Sigmoid colon (tissue), 7 donors: Measurements from ENCODE around the gene NFIC. TPM values are rescaled to one million over a fixed set of nuclear protein-coding genes. Genes with fewer than 3 reads are reported as not detected.

ENCODE experiments used
- DNase-seq: peaks from one replicate; pipeline ENCODE4 v3.0.0-alpha.2; 2019
- H3K27ac ChIP-seq, 4 donors: fragments of 200-600 bp; sonication (generic); one replicate each; pipeline ENCODE4 v1.5.1; 2016 to 2019; ENCODE audit warnings: mild to moderate bottlenecking in 1 of 4
- H3K27me3 ChIP-seq, 3 donors: fragments of 200-600 bp; sonication (generic); one replicate each; pipeline ENCODE4 v1.5.1; 2019; ENCODE audit warnings: mild to moderate bottlenecking in 1 of 3
- H3K36me3 ChIP-seq, 4 donors: fragments of 200-600 bp; sonication (generic); one replicate each; pipeline ENCODE4 v1.5.1; 2016 to 2019
- H3K4me1 ChIP-seq, 4 donors: fragments of 200-600 bp; sonication (generic); one replicate each; pipeline ENCODE4 v1.5.1; 2017 to 2019
- H3K4me3 ChIP-seq, 4 donors: fragments of 200-600 bp; sonication (generic); one replicate each; pipeline ENCODE4 v1.5.1; 2017 to 2019; ENCODE audit warnings: mild to moderate bottlenecking in 2 of 4, moderate library complexity in 1 of 4
- H3K9me3 ChIP-seq, 4 donors: fragments of 200-600 bp in 3 of 4; sonication (generic) in 3 of 4; one replicate each; pipeline versions ENCODE4 v1.5.1 to v1.6.1; 2013 to 2019
- EP300 ChIP-seq, 4 donors: sonication (generic); formaldehyde crosslinking; IDR thresholded peaks; one replicate each; pipeline ENCODE4 v1.6.1; 2017; ENCODE audit warnings: antibody characterized with exemption in 4 of 4
- POLR2A ChIP-seq, 2 donors: fragments of 450-650 bp; IDR thresholded peaks; one replicate each; pipeline ENCODE4 v1.6.1; 2016; ENCODE audit warnings: antibody characterized with exemption in 2 of 2, mild to moderate bottlenecking in 2 of 2, moderate library complexity in 2 of 2
- POLR2AphosphoS5 ChIP-seq, 4 donors: sonication (generic); formaldehyde crosslinking; IDR thresholded peaks; one replicate each; pipeline ENCODE4 v1.6.1; 2017; ENCODE audit warnings: antibody characterized with exemption in 4 of 4
- WGBS, 2 donors: extraction: QIAGEN DNeasy Blood & Tissue Kit; methylation state at CpG; one replicate each; pipeline ENCODE4 v1.1.7; 2013; 5-methylcytosine and 5-hydroxymethylcytosine counted together
- intact Hi-C: fragments of 100-400 bp; cut with DNase I; formaldehyde crosslinking; loops from one replicate; pipeline ENCODE4 v1.15.1; 2023
- polyA plus RNA-seq, 3 donors: library from polyadenylated mRNA; stranded (reverse); fragments of 200-250 nt; gene quantifications; one replicate each; pipeline ENCODE4 v1.2.3, GENCODE V29; 2013
- total RNA-seq, 4 donors: library from RNA; depleted of rRNA; stranded (reverse); fragments of >200 nt; gene quantifications; one replicate each; pipeline ENCODE4 v1.1.0, GENCODE V29; 2016
- TF ChIP-seq, protein P1 (sequence below), 4 experiments: fragments of 450-650 bp in 3 of 4; fragments of 200-600 bp in 1 of 4; IDR thresholded peaks; one replicate each; pipeline ENCODE4 v1.5.1; 2016 to 2019; ENCODE audit warnings: antibody characterized with exemption in 4 of 4, mild to moderate bottlenecking in 3 of 4, moderate library complexity in 2 of 4
- donor health status: healthy with polysubstance abuse.
- donor health status: Bipolar disorder and iron deficiency.
- donor health status: healthy.

Gene NFIC
- total and polyA plus RNA-seq, 7 donors, result 9.0 to 114 (median 63.2) TPM

DNA sequence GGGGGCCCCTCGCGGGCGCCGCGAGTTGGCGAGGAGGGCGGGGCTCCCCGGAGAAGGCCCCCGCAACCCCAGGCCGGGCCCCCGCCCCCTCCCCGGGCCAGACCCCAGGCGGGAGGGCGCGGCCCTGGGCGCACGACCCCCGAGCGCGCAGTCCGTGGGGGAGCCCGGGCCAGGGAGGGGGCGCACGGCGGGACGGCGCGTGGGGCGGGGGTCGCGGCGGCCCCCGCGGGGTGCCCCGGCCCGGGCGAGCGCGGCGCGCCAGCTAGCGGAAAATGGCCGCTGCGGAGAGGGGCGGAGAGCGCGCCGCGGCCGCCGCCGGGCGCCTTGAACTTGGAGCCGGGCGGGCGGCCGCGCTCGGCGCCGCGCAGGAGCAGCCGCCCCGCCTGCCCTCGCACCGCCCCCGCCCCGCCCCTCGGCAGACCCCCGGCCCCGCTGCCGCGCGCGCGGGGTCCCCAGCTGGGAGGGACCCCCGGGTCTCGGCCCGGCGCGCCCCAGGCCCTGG, 6.4 kb upstream of the NFIC start:
- H3K36me3 ChIP-seq, result no peaks in the 10 kb centered on the region
- no peak for TF ChIP-seq EP300 (IDR thresholded peaks at IDR 0.05)
- TF ChIP-seq POLR2AphosphoS5 (IDR thresholded peaks at IDR 0.05), result no peak
- no peak for TF ChIP-seq POLR2A (IDR thresholded peaks at IDR 0.05)
- TF ChIP-seq, protein P1, sequence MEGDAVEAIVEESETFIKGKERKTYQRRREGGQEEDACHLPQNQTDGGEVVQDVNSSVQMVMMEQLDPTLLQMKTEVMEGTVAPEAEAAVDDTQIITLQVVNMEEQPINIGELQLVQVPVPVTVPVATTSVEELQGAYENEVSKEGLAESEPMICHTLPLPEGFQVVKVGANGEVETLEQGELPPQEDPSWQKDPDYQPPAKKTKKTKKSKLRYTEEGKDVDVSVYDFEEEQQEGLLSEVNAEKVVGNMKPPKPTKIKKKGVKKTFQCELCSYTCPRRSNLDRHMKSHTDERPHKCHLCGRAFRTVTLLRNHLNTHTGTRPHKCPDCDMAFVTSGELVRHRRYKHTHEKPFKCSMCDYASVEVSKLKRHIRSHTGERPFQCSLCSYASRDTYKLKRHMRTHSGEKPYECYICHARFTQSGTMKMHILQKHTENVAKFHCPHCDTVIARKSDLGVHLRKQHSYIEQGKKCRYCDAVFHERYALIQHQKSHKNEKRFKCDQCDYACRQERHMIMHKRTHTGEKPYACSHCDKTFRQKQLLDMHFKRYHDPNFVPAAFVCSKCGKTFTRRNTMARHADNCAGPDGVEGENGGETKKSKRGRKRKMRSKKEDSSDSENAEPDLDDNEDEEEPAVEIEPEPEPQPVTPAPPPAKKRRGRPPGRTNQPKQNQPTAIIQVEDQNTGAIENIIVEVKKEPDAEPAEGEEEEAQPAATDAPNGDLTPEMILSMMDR (IDR thresholded peaks at IDR 0.05), result no peak
- H3K27me3 ChIP-seq, result no peaks in the 10 kb centered on the region
- WGBS, 2 donors, result 1% methylated on average over 81 of the region's 81 CpGs
- no peak for DNase-seq
- H3K9me3 ChIP-seq, result no peaks in the 10 kb centered on the region
- H3K27ac ChIP-seq, result peak overlapping the region; percentile 99 to 100 (median 100)
- peaks cover 0 to 53% (median 48%) of the 10 kb centered on the region in 4 donors for H3K4me1 ChIP-seq
- intact Hi-C loops, result loop anchor here (2.0 kb wide), 1 partner anchor 23 kb away; no protein-coding TSS in a partner anchor
- H3K4me3 ChIP-seq, result peak overlapping the region; percentile 97 to 100 (median 100)

- intact Hi-C loops, result no loop called here
- no peaks in the 10 kb centered on the region for H3K27me3 ChIP-seq
- 0 to 1% methylated on average over 90 of the region's 90 CpGs for WGBS, 2 donors
- H3K4me3 ChIP-seq, result peak overlapping the region; percentile 65 to 100 (median 100)
- H3K27ac ChIP-seq, result peak overlapping the region; percentile 98 to 100 (median 100)
- H3K4me1 ChIP-seq, result peaks cover 0 to 61% (median 55%) of the 10 kb centered on the region in 4 donors
- no peaks in the 10 kb centered on the region for H3K36me3 ChIP-seq
- peak; percentile 93 to 98 (median 94) for TF ChIP-seq POLR2AphosphoS5 (IDR thresholded peaks at IDR 0.05)
- TF ChIP-seq, protein P1 (IDR thresholded peaks at IDR 0.05), result no peak
- peak; percentile 79 to 80 for TF ChIP-seq POLR2A (IDR thresholded peaks at IDR 0.05)
- TF ChIP-seq EP300 (IDR thresholded peaks at IDR 0.05), result peak in 2 of 4 donors; percentile 17 to 67
- no peaks in the 10 kb centered on the region for H3K9me3 ChIP-seq
- peak; percentile 94 for DNase-seq
These were observed 5.7 kb upstream of the NFIC start for GRCh38 chr19:3360421-3361383.

DNA sequence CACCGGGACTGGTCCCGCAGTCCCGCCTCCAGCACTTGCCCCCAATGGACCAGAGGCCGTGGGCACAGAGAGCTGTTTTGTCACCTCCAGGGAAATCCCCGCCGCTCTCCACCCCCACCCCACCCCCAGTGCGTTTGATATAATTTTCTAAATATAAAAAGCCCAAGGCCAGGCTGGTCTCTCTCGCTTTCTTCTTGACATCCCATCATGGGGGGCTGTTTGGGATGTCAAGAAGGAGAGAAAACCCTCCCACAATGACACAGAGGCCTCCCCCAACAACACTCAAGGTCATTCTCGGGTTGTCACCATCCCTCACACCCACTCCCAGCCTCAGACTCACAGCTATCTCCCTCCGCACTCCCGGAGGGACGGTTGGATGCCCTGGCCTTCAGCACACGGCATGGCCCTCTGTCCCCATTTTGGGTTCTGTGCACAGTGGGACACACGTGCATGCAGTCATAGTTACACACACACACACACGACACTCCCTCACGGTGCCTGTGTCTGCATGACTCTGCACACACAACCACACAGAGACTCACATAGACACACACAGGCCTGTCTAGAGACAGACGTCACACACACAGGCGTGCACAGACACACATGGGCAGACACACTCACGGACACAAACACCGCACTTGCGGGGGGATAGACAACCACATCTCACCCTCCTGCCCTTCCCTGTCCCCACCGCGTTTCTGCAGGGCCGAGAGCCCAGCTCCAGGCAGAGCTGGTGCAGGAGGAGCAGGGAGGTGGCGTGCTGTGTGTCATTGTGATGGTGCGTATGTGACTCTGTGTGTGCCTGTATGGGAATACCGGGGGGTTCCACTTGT, 4.8 kb upstream of the NFIC start:
- TF ChIP-seq POLR2A (IDR thresholded peaks at IDR 0.05), result no peak
- peak in 2 of 4 donors; percentile 17 to 44 for TF ChIP-seq POLR2AphosphoS5 (IDR thresholded peaks at IDR 0.05)
- Histone ChIP-seq H3K27ac (peak overlapping the region; percentile 98 to 100 (median 100)), H3K4me3 (peak overlapping the region; percentile 65 to 100 (median 100)), H3K36me3 (no peaks in the 10 kb centered on the region), H3K4me1 (peaks cover 0 to 62% (median 56%) of the 10 kb centered on the region in 4 donors), H3K27me3 (no peaks in the 10 kb centered on the region), H3K9me3 (no peaks in the 10 kb centered on the region)
- no peak for DNase-seq
- intact Hi-C loops, result no loop called here
- whole genome bisulfite sequencing, 2 donors, result 35 to 50% methylated on average over 27 of the region's 27 CpGs

- WGBS, 2 donors, result 48 to 63% methylated on average over 9 of the region's 9 CpGs
- DNase-seq, result no peak
- peak overlapping the region in 3 of 4 donors; percentile 100 for H3K4me3 ChIP-seq
- H3K27me3 ChIP-seq, result no peaks in the 10 kb centered on the region
- TF ChIP-seq, protein P1 (IDR thresholded peaks at IDR 0.05), result no peak
- TF ChIP-seq POLR2AphosphoS5 (IDR thresholded peaks at IDR 0.05), result no peak
- no peak for TF ChIP-seq POLR2A (IDR thresholded peaks at IDR 0.05)
- no peak for TF ChIP-seq EP300 (IDR thresholded peaks at IDR 0.05)
- H3K36me3 ChIP-seq, result no peaks in the 10 kb centered on the region
- peak overlapping the region; percentile 98 to 100 (median 100) for H3K27ac ChIP-seq
- peaks cover 0 to 62% (median 56%) of the 10 kb centered on the region in 4 donors for H3K4me1 ChIP-seq
- intact Hi-C loops, result no loop called here
- no peaks in the 10 kb centered on the region for H3K9me3 ChIP-seq
These were observed 4.0 kb upstream of the NFIC start for GRCh38 chr19:3362217-3362906.
